Measurements from ENCODE around the gene TAS2R8.

DNA sequence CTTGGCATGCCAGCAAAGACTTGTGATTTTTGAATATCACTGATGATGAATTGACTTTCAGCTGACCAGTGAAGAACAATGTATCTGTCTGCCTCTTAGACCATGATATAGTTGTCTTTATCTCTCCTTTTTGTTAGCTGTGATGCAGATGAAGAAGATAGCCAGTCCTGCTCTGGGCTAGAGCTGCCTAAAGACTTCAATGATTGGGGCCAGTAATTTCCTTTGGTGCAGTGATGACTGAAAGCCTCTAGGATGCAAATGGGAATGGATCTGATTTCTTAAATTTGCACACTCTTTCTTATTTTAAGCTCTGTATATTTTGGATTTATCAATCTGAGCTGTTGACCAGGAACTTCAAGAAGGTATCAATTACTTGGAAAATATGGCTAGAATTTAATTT, 3.0 kb upstream of the TAS2R8 start, which contains the start of gene TAS2R9:
- TF ChIP-seq, protein P1, sequence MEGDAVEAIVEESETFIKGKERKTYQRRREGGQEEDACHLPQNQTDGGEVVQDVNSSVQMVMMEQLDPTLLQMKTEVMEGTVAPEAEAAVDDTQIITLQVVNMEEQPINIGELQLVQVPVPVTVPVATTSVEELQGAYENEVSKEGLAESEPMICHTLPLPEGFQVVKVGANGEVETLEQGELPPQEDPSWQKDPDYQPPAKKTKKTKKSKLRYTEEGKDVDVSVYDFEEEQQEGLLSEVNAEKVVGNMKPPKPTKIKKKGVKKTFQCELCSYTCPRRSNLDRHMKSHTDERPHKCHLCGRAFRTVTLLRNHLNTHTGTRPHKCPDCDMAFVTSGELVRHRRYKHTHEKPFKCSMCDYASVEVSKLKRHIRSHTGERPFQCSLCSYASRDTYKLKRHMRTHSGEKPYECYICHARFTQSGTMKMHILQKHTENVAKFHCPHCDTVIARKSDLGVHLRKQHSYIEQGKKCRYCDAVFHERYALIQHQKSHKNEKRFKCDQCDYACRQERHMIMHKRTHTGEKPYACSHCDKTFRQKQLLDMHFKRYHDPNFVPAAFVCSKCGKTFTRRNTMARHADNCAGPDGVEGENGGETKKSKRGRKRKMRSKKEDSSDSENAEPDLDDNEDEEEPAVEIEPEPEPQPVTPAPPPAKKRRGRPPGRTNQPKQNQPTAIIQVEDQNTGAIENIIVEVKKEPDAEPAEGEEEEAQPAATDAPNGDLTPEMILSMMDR (IDR thresholded peaks at IDR 0.05), result no peak
- no peak for TF ChIP-seq POLR2A (IDR thresholded peaks at IDR 0.05)

Data from tibial nerve (tissue), 3 donors.